Raji (cell line): ENCODE results near the gene RAB27B.

Experiments
- POLR2A ChIP-seq: IDR thresholded peaks from 2 replicates; pipeline ENCODE4 v1.6.1; 2011; ENCODE audit warnings: low read depth, low read length, control low read depth; ENCODE audit not compliant: insufficient read depth

Gene RAB27B

DNA sequence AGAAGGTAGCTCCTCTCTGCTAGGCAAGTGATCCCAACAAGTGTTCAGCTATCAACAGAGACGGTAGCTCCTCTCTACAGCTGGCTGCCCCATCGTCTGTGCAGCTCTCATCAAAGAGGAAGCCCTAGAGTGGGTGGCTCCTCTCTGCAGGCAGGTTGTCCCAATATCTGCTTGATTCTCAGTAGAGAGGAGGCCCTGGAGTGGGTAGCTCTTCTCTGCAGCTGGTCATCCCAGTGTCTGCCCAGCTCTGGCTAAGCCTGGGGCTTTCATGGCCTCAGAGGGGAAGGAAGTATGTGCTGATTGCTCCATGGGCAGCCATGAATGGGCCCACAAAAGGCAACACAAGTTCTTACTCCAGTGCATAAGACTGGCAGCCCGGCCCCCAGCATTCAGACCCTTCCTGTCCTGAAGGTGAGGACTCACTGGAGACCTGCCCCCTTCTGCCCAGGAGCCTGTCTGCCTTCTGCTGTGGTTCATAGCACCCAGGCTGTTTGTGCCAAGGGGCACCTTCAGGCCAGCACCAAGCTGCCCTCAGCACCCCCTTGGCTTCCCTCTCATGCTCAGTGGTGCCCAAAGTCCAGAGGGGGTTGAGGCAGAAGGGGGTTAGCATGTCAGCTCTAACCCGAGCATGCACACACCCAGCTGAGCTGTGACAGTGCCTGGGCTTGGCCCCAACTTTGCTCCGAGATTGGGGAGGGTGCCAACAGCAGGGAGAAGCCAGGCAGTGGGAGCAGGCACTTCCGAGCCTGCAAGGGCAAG lies 82.1 kb downstream of the RAB27B start:
- no peak for TF ChIP-seq POLR2A

DNA sequence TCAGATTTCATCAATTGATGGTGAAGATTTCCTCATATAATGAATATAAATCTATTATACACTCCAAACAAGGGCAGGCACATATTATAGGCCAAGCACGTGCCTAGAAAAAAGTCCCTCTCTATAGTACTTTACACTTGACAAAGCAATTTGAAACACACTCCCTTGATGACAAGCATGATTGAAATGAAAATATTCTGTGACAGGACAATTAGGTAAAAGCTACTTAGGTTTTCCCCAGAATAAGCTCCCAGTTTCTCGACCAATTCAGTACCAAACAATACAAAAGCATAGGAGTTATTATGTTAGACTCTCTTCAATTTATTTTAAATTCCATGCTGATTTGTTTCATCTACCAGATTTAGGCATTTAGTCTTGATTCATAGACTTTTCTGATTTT lies 83.3 kb downstream of the RAB27B start:
- no peak for TF ChIP-seq POLR2A

DNA sequence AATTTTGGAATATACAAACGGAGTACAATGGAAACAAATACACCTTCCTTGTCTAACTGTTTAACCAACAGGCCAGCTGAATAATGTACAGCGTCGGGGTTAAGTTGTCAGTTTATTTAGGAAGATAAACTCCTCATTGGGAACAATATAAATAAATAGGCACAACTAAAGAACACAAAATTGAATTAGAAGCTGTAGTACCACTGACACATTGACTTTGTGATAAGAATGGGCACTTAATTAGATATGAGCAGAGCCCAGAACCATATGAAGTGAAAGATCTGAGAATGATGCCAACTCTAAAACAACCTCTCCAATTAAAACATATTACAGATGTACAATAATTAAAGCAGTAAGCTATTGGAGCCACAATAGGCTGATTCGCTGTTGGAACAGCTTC lies 86.5 kb downstream of the RAB27B start:
- TF ChIP-seq POLR2A, result no peak

DNA sequence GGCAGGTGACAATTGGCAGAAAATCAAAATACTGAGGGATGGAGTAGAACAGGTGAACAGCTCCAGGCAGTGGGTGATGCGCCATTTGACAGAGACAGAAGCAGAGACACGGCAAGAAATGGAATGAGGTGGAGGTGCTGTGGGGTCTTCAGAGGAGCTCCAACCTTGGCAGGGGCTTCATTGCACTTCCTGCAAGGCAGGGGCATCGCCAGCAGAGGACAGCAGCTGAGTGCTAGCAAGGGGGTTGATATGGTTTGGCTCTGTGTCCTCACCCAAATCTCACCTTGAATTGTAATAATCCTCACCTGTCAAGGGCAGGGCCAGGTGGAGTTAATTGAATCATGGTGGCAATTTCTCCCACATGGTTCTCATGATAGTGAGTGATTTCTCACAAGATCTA lies 88.2 kb downstream of the RAB27B start:
- TF ChIP-seq POLR2A, result no peak

DNA sequence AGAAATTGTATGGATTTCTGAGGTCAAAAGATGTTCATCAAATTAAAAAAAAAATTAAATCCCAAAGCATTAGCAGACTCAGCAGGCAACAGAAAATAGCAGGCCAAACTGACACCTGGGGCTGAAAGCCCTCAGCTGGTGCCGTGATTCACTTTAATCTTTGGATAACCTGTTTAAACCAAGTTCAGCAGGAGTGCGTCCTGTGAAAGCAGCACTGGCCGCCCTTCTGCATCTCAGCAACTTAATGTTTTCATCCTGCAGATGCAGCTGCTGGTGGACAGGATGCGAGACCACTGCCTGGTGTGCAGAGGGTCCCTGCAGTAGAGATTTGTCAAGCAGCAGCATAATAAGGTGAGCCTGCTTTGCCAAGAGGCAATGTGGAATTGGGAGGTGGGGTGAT lies 89.8 kb downstream of the RAB27B start:
- no peak for TF ChIP-seq POLR2A

DNA sequence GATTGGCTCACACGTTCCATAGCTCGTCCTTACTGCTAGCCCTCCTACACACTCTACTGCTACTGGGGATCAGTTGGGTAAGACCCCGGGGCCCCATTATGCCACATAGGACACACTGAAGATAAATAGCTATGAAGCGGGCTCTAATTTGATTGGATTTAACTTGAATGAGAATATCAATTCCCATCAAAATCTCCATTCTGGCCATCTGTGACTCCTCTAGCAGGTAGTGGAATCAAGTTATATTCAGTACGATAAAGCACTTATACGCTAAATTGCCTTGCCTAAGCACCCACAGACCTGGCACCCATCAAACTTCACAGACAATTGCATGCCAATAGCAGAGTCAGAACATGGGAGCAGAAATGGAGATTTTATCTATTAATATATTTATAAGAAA lies 91.1 kb downstream of the RAB27B start:
- TF ChIP-seq POLR2A, result no peak

DNA sequence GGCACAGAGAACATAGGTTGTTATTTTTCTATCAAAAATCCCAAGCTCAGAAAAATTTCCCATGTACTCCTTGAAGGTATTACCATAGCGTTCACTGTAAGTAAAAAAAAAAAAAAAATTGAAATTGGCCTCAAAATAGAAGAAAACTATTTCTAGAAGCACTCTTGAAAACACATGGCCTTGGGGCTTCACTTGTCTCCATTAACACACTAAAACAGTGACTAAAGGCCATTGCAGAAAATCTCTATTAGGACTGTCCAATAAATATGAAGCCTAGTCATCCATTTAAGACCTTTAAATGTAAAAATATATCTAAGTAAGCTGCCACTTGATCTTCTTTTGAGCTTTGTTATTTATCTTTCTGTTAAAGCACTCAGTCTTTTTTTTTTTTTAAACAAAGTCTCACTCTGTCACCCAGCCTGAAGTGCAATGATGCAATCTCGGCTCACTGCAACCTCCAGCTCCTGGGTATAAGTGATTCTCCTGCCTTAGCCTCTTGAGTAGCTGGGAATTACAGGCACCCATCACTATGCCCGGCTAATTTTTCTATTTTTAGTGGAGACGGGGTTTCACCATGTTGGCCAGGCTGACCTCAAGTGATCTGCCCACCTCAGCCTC lies 95.2 kb downstream of the RAB27B start:
- TF ChIP-seq POLR2A, result no peak

DNA sequence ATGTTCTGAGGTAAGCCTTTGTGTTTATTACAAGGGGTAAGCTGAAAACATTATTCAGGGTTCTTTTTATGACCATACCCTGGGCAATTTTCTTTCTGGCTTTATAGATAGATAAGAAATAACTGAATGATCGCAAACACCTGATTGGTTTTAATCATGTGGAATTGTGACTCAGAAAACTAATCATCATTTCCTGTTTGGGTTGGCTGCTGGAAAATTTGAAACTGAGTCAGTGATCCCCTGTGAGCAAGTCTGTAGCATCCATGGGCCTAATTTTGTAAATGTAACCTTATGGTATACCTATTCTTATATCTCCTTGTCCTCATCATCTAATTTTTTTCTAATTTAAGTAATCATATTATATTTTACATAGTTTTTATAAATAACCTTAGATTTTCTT lies 96.7 kb downstream of the RAB27B start:
- TF ChIP-seq POLR2A, result no peak

DNA sequence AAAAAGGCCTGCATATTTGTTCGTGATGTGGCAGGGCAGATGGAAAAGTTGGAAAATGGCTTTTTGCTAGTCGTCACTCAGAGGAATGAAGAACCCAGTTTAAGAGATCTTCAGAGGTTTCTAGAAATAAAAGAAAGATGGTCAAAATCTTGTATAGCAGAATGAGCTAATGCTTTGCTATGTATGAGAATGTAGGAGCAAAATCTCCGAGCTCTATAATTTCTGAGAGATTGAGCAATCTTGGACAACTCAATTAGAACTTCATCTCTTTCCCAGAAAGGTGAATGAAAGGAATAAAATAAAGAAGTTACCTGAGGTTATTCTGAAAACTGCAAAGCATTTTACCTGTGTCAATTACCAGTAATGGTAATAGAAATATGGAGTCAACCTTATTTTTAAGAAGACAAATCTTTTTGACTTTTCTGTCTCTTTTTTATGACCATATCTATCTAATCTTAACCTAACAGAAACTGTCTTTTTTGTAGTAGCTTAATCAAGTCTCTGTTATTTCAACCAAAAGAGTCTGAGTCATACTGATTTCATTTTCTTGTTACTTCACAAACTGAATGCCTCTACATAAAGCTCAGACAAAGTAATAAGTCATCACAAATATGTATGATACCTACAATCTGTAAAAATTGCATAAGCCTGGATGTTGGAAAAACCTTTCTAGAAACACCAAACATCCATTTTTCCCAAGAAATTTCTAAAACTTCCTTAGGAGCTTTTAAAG lies 98.5 kb downstream of the RAB27B start:
- TF ChIP-seq POLR2A, result no peak

DNA sequence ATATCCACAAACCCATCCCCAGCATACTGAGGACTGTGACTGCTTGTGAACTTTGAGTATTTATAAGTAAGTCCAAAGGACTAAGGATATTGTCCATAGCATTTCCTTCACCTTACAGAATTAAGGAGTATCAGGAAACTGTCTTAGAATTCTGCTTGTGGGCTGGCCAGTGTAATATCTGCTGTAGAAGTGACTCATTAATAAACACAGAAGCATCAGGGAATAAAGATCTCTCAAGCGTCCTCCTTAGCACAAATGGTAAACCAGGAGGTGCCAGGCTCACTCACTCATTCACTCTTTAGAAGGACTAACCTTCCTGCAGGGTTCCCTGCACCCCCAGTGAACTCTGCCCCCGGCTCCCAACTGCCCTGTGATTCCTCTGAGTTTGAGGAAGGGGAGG lies 100.0 kb downstream of the RAB27B start:
- TF ChIP-seq POLR2A, result no peak

DNA sequence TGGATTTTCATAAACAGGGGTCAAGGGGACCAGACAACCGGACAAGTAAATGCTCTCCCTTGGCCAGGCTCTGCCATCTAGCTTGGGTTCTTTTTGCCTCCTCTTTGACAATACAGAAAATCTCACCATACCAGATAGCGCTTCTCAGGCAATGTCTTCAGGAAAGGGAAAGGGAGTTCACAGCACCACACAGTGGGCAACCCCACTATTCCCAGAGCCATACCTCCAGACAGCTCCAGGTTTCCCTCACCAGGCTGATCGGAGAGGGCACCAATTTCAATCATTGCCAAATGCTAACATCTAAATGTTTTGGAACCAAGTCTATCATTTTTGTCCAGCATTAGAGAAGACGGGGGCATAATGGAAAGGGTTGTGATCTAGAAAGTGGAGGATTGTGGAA lies 102.9 kb downstream of the RAB27B start:
- TF ChIP-seq POLR2A, result no peak

DNA sequence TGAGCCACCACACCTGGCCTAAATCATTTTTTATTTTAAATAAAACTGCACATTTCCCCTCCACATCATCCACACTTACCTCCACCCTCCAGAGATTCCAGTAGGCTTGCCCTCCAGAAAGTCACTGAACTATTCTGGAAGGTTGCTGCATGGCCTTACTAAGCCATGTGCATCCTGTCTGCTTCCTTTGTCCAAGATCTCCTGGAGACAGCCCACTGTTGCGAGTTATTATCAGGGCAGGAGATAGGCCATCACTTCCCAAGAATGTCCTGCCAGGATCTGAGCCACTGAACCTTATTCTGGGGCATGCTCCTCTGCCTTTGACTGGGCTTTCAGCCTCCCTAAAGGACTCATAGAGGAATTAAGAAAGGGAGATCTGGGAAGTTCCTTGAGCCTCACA lies 104.2 kb downstream of the RAB27B start:
- TF ChIP-seq POLR2A, result no peak

DNA sequence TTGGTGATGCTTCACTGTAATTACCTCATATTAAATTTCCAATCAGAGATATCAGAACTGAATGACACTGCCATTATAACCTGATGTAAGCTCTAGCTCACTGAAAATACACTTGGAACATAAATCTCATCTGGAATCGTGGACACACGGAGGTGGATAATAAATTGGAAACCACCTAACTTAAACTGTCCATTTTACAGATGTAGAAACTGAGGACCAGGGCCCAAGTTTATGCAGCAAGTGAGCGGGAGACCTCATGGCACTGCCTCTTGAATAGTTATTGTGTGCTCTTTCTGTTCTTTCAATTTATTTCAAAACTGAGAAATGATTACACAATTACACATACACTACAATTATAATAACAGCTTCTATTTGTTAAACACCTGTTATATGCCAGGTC lies 110.2 kb downstream of the RAB27B start:
- no peak for TF ChIP-seq POLR2A

DNA sequence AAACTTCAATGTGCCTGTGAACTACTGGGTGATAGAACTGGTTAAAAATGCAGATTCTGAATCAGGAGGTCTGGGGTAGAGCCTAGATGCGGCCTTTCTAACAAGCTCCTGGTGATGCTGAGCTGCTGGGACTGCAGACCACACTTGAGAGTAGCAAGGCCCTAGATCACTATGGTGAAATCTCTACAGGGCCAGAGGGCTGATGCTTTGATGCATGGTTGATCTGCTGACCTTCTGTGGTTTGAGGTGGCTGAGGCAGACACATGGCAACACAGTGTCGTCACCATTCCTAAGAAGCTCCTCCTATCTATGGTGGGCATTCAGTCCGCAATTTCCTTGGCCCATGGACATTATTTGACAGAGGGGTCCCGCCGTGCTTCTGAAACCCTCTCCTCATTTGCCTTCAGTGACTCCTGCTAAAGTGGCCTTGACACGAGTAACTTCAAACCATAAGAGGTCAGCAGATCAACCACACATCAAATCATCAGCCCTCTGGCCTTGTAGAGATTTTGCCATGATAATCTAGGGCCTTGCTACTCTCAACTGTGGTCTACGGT lies 111.2 kb downstream of the RAB27B start:
- TF ChIP-seq POLR2A, result no peak

DNA sequence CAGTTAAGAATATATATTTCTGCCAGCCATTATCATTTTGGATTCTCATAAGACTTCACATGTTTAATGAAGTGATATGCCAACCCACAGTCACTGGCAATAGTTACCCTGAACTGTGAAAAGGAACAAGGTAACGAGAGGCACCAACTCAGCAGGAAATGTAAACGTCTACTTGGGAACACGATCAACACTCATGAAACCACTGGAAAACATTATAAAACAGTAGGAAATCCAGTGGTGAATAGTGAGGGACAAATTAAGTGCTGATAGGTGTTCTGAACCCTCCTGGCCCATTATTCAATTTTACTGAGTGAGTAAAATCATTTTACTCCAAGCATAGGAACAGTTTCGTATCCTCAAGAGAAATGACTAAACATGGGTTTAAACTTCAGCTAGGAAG lies 113.9 kb downstream of the RAB27B start:
- no peak for TF ChIP-seq POLR2A

DNA sequence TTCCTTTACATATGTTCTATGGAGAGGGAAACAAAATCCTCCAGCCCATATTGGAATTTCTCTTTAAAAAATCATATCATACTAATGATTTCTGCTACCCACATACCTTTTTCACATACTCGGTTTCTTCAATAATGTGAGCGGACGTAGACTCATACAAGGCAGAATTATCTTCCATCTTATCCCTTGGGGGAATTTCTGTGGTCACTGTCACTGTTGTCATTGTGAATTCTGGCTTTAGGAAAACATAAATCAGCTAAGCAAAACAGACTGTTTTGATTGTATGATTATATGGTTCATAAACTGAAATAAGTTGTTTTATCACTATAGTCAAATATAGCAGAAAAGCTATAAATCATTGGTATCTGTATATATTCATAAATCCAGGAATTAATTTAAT lies 114.3 kb downstream of the RAB27B start:
- no peak for TF ChIP-seq POLR2A
